ENCODE measurements around the gene SORT1. TPM values are rescaled to one million over a fixed set of nuclear protein-coding genes. Genes with fewer than 3 reads are reported as not detected.

SORT1 gene
- total and polyA plus RNA-seq, 4 donors: 47.3 to 310 (median 96.9) TPM

GRCh38 chr1:109322974-109323373 is 74.7 kb downstream of the SORT1 start:
- DNase-seq (no peak), ATAC-seq (ENCODE audit: low FRiP score) (no peak)
- Histone ChIP-seq H3K4me1 (ENCODE audit: control insufficient read depth in 1 of 2, insufficient read depth in 2 of 2, low read length in 2 of 2) (no peaks in the 10 kb centered on the region), H3K36me3 (ENCODE audit: control insufficient read depth in 1 of 2, insufficient read depth in 2 of 2, low read length in 1 of 2) (peaks cover 21 to 29% of the 10 kb centered on the region in 2 donors), H3K9me3 (ENCODE audit: control insufficient read depth, low read length) (no peaks in the 10 kb centered on the region), H3K4me3 (ENCODE audit: low read length in 2 of 2) (no peak overlapping the region), H3K27me3 (ENCODE audit: control insufficient read depth in 1 of 2, insufficient read depth in 2 of 2, low read length in 1 of 2) (no peaks in the 10 kb centered on the region), H3K27ac (ENCODE audit: low read depth in 1 of 2, low read length in 2 of 2) (no peak overlapping the region)
- intact Hi-C loops (cut with DNase I): no loop called here
- 88 to 89% methylated on average over 6 of the region's 6 CpGs for WGBS, 2 donors

- DNase-seq: no peak
- H3K36me3 ChIP-seq (ENCODE audit: control insufficient read depth in 1 of 2, insufficient read depth in 2 of 2, low read length in 1 of 2): peaks cover 25 to 45% of the 10 kb centered on the region in 2 donors
- no peaks in the 10 kb centered on the region for H3K27me3 ChIP-seq (ENCODE audit: control insufficient read depth in 1 of 2, insufficient read depth in 2 of 2, low read length in 1 of 2)
- no peak overlapping the region for H3K27ac ChIP-seq (ENCODE audit: low read depth in 1 of 2, low read length in 2 of 2)
- no peaks in the 10 kb centered on the region for H3K4me1 ChIP-seq (ENCODE audit: control insufficient read depth in 1 of 2, insufficient read depth in 2 of 2, low read length in 2 of 2)
- no peak overlapping the region for H3K4me3 ChIP-seq (ENCODE audit: low read length in 2 of 2)
- intact Hi-C loops (cut with DNase I): no loop called here
- ATAC-seq (ENCODE audit: low FRiP score): no peak
- no peaks in the 10 kb centered on the region for H3K9me3 ChIP-seq (ENCODE audit: control insufficient read depth, low read length)
- 77 to 80% methylated on average over 3 of the region's 3 CpGs for WGBS, 2 donors
Measured at GRCh38 chr1:109319114-109319513, 78.6 kb downstream of the SORT1 start.

GRCh38 chr1:109316506-109316905 is 81.2 kb downstream of the SORT1 start:
- ATAC-seq (ENCODE audit: low FRiP score) (no peak), DNase-seq (no peak)
- intact Hi-C loops (cut with DNase I): no loop called here
- H3K27me3 ChIP-seq (ENCODE audit: control insufficient read depth in 1 of 2, insufficient read depth in 2 of 2, low read length in 1 of 2): no peaks in the 10 kb centered on the region
- no peak overlapping the region for H3K4me3 ChIP-seq (ENCODE audit: low read length in 2 of 2)
- no peaks in the 10 kb centered on the region for H3K9me3 ChIP-seq (ENCODE audit: control insufficient read depth, low read length)
- 92 to 100% methylated on average over 1 of the region's 1 CpG for WGBS, 2 donors
- no peaks in the 10 kb centered on the region for H3K4me1 ChIP-seq (ENCODE audit: control insufficient read depth in 1 of 2, insufficient read depth in 2 of 2, low read length in 2 of 2)
- H3K27ac ChIP-seq (ENCODE audit: low read depth in 1 of 2, low read length in 2 of 2): no peak overlapping the region
- H3K36me3 ChIP-seq (ENCODE audit: control insufficient read depth in 1 of 2, insufficient read depth in 2 of 2, low read length in 1 of 2): peaks cover 28 to 40% of the 10 kb centered on the region in 2 donors

- intact Hi-C loops (cut with DNase I): no loop called here
- no peaks in the 10 kb centered on the region for H3K9me3 ChIP-seq (ENCODE audit: control insufficient read depth, low read length)
- no peaks in the 10 kb centered on the region for H3K4me1 ChIP-seq (ENCODE audit: control insufficient read depth in 1 of 2, insufficient read depth in 2 of 2, low read length in 2 of 2)
- H3K36me3 ChIP-seq (ENCODE audit: control insufficient read depth in 1 of 2, insufficient read depth in 2 of 2, low read length in 1 of 2): peaks cover 20 to 39% of the 10 kb centered on the region in 2 donors
- DNase-seq (no peak), ATAC-seq (ENCODE audit: low FRiP score) (no peak)
- 91 to 95% methylated on average over 4 of the region's 4 CpGs for WGBS, 2 donors
- H3K27me3 ChIP-seq (ENCODE audit: control insufficient read depth in 1 of 2, insufficient read depth in 2 of 2, low read length in 1 of 2): no peaks in the 10 kb centered on the region
- no peak overlapping the region for H3K27ac ChIP-seq (ENCODE audit: low read depth in 1 of 2, low read length in 2 of 2)
- no peak overlapping the region for H3K4me3 ChIP-seq (ENCODE audit: low read length in 2 of 2)
Measured at GRCh38 chr1:109315288-109315687, 82.4 kb downstream of the SORT1 start.

GRCh38 chr1:109314795-109315194 is 82.9 kb downstream of the SORT1 start:
- ATAC-seq (ENCODE audit: low FRiP score): no peak
- H3K27ac ChIP-seq (ENCODE audit: low read depth in 1 of 2, low read length in 2 of 2): no peak overlapping the region

GRCh38 chr1:109312978-109313775 is 84.5 kb downstream of the SORT1 start:
- H3K4me3 ChIP-seq (ENCODE audit: low read length in 2 of 2): no peak overlapping the region
- DNase-seq: no peak

More at GRCh38 chr1:109314795-109315194, 82.9 kb downstream of the SORT1 start:
- DNase-seq: no peak
- Histone ChIP-seq H3K9me3 (ENCODE audit: control insufficient read depth, low read length) (no peaks in the 10 kb centered on the region), H3K27me3 (ENCODE audit: control insufficient read depth in 1 of 2, insufficient read depth in 2 of 2, low read length in 1 of 2) (no peaks in the 10 kb centered on the region), H3K4me3 (ENCODE audit: low read length in 2 of 2) (no peak overlapping the region), H3K36me3 (ENCODE audit: control insufficient read depth in 1 of 2, insufficient read depth in 2 of 2, low read length in 1 of 2) (peaks cover 20 to 37% of the 10 kb centered on the region in 2 donors), H3K4me1 (ENCODE audit: control insufficient read depth in 1 of 2, insufficient read depth in 2 of 2, low read length in 2 of 2) (no peaks in the 10 kb centered on the region)
- 97 to 99% methylated on average over 1 of the region's 1 CpG for WGBS, 2 donors
- intact Hi-C loops (cut with DNase I): no loop called here

GRCh38 chr1:109312246-109312645 is 85.5 kb downstream of the SORT1 start:
- DNase-seq (no peak), ATAC-seq (ENCODE audit: low FRiP score) (no peak)
- Histone ChIP-seq H3K4me1 (ENCODE audit: control insufficient read depth in 1 of 2, insufficient read depth in 2 of 2, low read length in 2 of 2) (no peaks in the 10 kb centered on the region), H3K27me3 (ENCODE audit: control insufficient read depth in 1 of 2, insufficient read depth in 2 of 2, low read length in 1 of 2) (no peaks in the 10 kb centered on the region), H3K9me3 (ENCODE audit: control insufficient read depth, low read length) (no peaks in the 10 kb centered on the region), H3K36me3 (ENCODE audit: control insufficient read depth in 1 of 2, insufficient read depth in 2 of 2, low read length in 1 of 2) (peaks cover 15 to 27% of the 10 kb centered on the region in 2 donors), H3K27ac (ENCODE audit: low read depth in 1 of 2, low read length in 2 of 2) (no peak overlapping the region), H3K4me3 (ENCODE audit: low read length in 2 of 2) (no peak overlapping the region)
- WGBS, 2 donors: 84 to 91% methylated on average over 2 of the region's 2 CpGs
- intact Hi-C loops (cut with DNase I): no loop called here

More at GRCh38 chr1:109312978-109313775, 84.5 kb downstream of the SORT1 start:
- intact Hi-C loops (cut with DNase I): no loop called here
- H3K27me3 ChIP-seq (ENCODE audit: control insufficient read depth in 1 of 2, insufficient read depth in 2 of 2, low read length in 1 of 2): no peaks in the 10 kb centered on the region
- 79 to 87% methylated on average over 12 of the region's 12 CpGs for WGBS, 2 donors
- no peak overlapping the region for H3K27ac ChIP-seq (ENCODE audit: low read depth in 1 of 2, low read length in 2 of 2)
- H3K36me3 ChIP-seq (ENCODE audit: control insufficient read depth in 1 of 2, insufficient read depth in 2 of 2, low read length in 1 of 2): peaks cover 18 to 34% of the 10 kb centered on the region in 2 donors
- H3K9me3 ChIP-seq (ENCODE audit: control insufficient read depth, low read length): no peaks in the 10 kb centered on the region
- H3K4me1 ChIP-seq (ENCODE audit: control insufficient read depth in 1 of 2, insufficient read depth in 2 of 2, low read length in 2 of 2): no peaks in the 10 kb centered on the region
- ATAC-seq (ENCODE audit: low FRiP score): no peak

- Histone ChIP-seq H3K9me3 (ENCODE audit: control insufficient read depth, low read length) (no peaks in the 10 kb centered on the region), H3K27me3 (ENCODE audit: control insufficient read depth in 1 of 2, insufficient read depth in 2 of 2, low read length in 1 of 2) (no peaks in the 10 kb centered on the region), H3K36me3 (ENCODE audit: control insufficient read depth in 1 of 2, insufficient read depth in 2 of 2, low read length in 1 of 2) (peaks cover 11 to 17% of the 10 kb centered on the region in 2 donors), H3K27ac (ENCODE audit: low read depth in 1 of 2, low read length in 2 of 2) (no peak overlapping the region), H3K4me3 (ENCODE audit: low read length in 2 of 2) (no peak overlapping the region), H3K4me1 (ENCODE audit: control insufficient read depth in 1 of 2, insufficient read depth in 2 of 2, low read length in 2 of 2) (no peaks in the 10 kb centered on the region)
- intact Hi-C loops (cut with DNase I): no loop called here
- ATAC-seq (ENCODE audit: low FRiP score) (no peak), DNase-seq (no peak)
- WGBS, 2 donors: 46 to 51% methylated on average over 2 of the region's 2 CpGs
Measured at GRCh38 chr1:109309347-109309746, 88.4 kb downstream of the SORT1 start.

Data from aorta (tissue), 5 donors.